Inferior parietal cortex (tissue), 1 donor: ENCODE results near the gene BCAR3.
A peak's percentile ranks its signal among the peaks of the same experiment; 100 is the strongest.
"Not testable (repeated sequence)": the region's sequence is repeated elsewhere in the genome, so short reads cannot be mapped to it uniquely, and the experiment has no call there.

Source experiments
- DNase-seq: peaks from one replicate; pipeline ENCODE4 v3.0.0-alpha.2; 2016; ENCODE audit errors: extremely low spot score

Gene BCAR3

GRCh38 chr1:93597709-93598108 lies 83.9 kb downstream of the BCAR3 start:
- no peak for DNase-seq

- DNase-seq = no peak
Observed at GRCh38 chr1:93596329-93597089, 85.1 kb downstream of the BCAR3 start.

GRCh38 chr1:93595743-93596142 lies 85.9 kb downstream of the BCAR3 start:
- DNase-seq = peak; percentile 43

- no peak for DNase-seq
Observed at GRCh38 chr1:93595266-93595665, 86.4 kb downstream of the BCAR3 start.

- no peak for DNase-seq
Observed at GRCh38 chr1:93594603-93594880, 87.1 kb downstream of the BCAR3 start.

- DNase-seq = no peak
Observed at GRCh38 chr1:93593854-93594602, 87.6 kb downstream of the BCAR3 start.

- no peak for DNase-seq
Observed at GRCh38 chr1:93592551-93592949, 89.1 kb downstream of the BCAR3 start.

GRCh38 chr1:93591676-93592550 lies 89.7 kb downstream of the BCAR3 start:
- DNase-seq = no peak

- DNase-seq = not testable (repeated sequence)
Observed at GRCh38 chr1:93591291-93591675, 90.4 kb downstream of the BCAR3 start.

- no peak for DNase-seq
Observed at GRCh38 chr1:93588955-93589354, 92.7 kb downstream of the BCAR3 start.

- DNase-seq = no peak
Observed at GRCh38 chr1:93588206-93588605, 93.4 kb downstream of the BCAR3 start.

- no peak for DNase-seq
Observed at GRCh38 chr1:93587354-93587753, 94.3 kb downstream of the BCAR3 start.

GRCh38 chr1:93585059-93585966 lies 96.3 kb downstream of the BCAR3 start:
- no peak for DNase-seq

- no peak for DNase-seq
Observed at GRCh38 chr1:93584261-93585003, 97.2 kb downstream of the BCAR3 start.

- DNase-seq = no peak
Observed at GRCh38 chr1:93581917-93582850, 99.5 kb downstream of the BCAR3 start.

GRCh38 chr1:93579891-93580290 lies 101.7 kb downstream of the BCAR3 start:
- DNase-seq = no peak

- DNase-seq = no peak
Observed at GRCh38 chr1:93578911-93579825, 102.5 kb downstream of the BCAR3 start.

GRCh38 chr1:93578433-93578830 lies 103.2 kb downstream of the BCAR3 start:
- no peak for DNase-seq
